Measurements from ENCODE around the gene MAPKAP1.

- TF ChIP-seq, protein P1, sequence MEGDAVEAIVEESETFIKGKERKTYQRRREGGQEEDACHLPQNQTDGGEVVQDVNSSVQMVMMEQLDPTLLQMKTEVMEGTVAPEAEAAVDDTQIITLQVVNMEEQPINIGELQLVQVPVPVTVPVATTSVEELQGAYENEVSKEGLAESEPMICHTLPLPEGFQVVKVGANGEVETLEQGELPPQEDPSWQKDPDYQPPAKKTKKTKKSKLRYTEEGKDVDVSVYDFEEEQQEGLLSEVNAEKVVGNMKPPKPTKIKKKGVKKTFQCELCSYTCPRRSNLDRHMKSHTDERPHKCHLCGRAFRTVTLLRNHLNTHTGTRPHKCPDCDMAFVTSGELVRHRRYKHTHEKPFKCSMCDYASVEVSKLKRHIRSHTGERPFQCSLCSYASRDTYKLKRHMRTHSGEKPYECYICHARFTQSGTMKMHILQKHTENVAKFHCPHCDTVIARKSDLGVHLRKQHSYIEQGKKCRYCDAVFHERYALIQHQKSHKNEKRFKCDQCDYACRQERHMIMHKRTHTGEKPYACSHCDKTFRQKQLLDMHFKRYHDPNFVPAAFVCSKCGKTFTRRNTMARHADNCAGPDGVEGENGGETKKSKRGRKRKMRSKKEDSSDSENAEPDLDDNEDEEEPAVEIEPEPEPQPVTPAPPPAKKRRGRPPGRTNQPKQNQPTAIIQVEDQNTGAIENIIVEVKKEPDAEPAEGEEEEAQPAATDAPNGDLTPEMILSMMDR (optimal IDR thresholded peaks at IDR 0.05 in 1 of 3, IDR thresholded peaks at IDR 0.05 in 1 of 3, conservative IDR thresholded peaks at IDR 0.05 in 1 of 3; ENCODE audit: extremely low read depth in 1 of 3, insufficient read depth in 2 of 3, low read length in 3 of 3): no peak
- no peak for TF ChIP-seq EZH2 (IDR thresholded peaks at IDR 0.05; ENCODE audit: low read length)
These were observed 296.5 kb downstream of the MAPKAP1 start for GRCh38 chr9:125410522-125410894.

All from keratinocyte (primary cell).